Esophagus squamous epithelium (tissue), 5 donors: ENCODE data around the gene PHACTR1. TPM values are rescaled to one million over a fixed set of nuclear protein-coding genes. Genes with fewer than 3 reads are reported as not detected.

ENCODE experiments used
- DNase-seq: peaks from one replicate; lab custom pipeline; 2025; lab: John Stamatoyannopoulos, UW
- H3K27ac ChIP-seq, 4 donors: fragments of 200-600 bp; sonication (generic); one replicate each; pipeline ENCODE4 v1.5.1; 2016 to 2019; ENCODE audit warnings: mild to moderate bottlenecking in 1 of 4
- H3K27me3 ChIP-seq, 4 donors: fragments of 200-600 bp; sonication (generic); 1 replicate in 3 of 4; 2 replicates in 1 of 4; pipeline versions ENCODE4 v1.5.1 to v1.6.0; 2017 to 2021; ENCODE audit warnings: antibody characterized with exemption in 1 of 4
- H3K36me3 ChIP-seq, 3 donors: fragments of 200-600 bp; sonication (generic); one replicate each; pipeline ENCODE4 v1.5.1; 2016 to 2019
- H3K4me1 ChIP-seq, 3 donors: fragments of 200-600 bp; sonication (generic); one replicate each; pipeline ENCODE4 v1.5.1; 2017 to 2019
- H3K4me3 ChIP-seq, 4 donors: fragments of 200-600 bp; sonication (generic); 1 replicate in 3 of 4; 2 replicates in 1 of 4; pipeline ENCODE4 v1.5.1; 2016 to 2019; ENCODE audit warnings: mild to moderate bottlenecking in 2 of 4, moderate library complexity in 1 of 4
- H3K9me3 ChIP-seq, 3 donors: fragments of 200-600 bp; sonication (generic); one replicate each; pipeline ENCODE4 v1.5.1; 2016 to 2019
- CTCF ChIP-seq, 6 experiments: fragments of 450-650 bp in 4 of 6; fragments of 200-600 bp in 2 of 6; sonication (generic) in 2 of 6; IDR thresholded peaks; one replicate each; pipeline ENCODE4 v1.5.1; 2016 to 2019; ENCODE audit warnings: antibody characterized with exemption in 6 of 6, mild to moderate bottlenecking in 4 of 6, moderate library complexity in 4 of 6
- POLR2A ChIP-seq, 4 donors: fragments of 450-650 bp; IDR thresholded peaks; one replicate each; pipeline ENCODE4 v1.6.1; 2017; ENCODE audit warnings: antibody characterized with exemption in 4 of 4, mild to moderate bottlenecking in 4 of 4, moderate library complexity in 3 of 4
- WGBS, 2 donors: methylation state at CpG; one replicate each; pipeline ENCODE4 v1.1.5; 2018; 5-methylcytosine and 5-hydroxymethylcytosine counted together
- intact Hi-C: fragments of 100-400 bp; cut with DNase I; formaldehyde crosslinking; loops from one replicate; pipeline ENCODE4 v1.15.0; 2022
- total RNA-seq, 4 donors: library from RNA; depleted of rRNA; stranded (reverse); fragments of >200 nt; gene quantifications; one replicate each; pipeline ENCODE4 v1.1.0, GENCODE V29; 2016
- donor health status: DM: yes; HTN: yes; CAD: no.

The PHACTR1 gene
- total RNA-seq, 4 donors from 2014 or later: 1.5 to 7.2 (median 4.5) TPM

GRCh38 chr6:13248994-13249393 lies 532.4 kb downstream of the PHACTR1 start:
- no peak for TF ChIP-seq CTCF (IDR thresholded peaks at IDR 0.05)
- TF ChIP-seq POLR2A (IDR thresholded peaks at IDR 0.05): no peak
- Histone ChIP-seq H3K4me3 (no peak overlapping the region), H3K36me3 (no peaks in the 10 kb centered on the region), H3K27ac (no peak overlapping the region), H3K4me1 (no peaks in the 10 kb centered on the region), H3K27me3 (no peaks in the 10 kb centered on the region), H3K9me3 (no peaks in the 10 kb centered on the region)
- 75 to 84% methylated on average over 4 to 8 of the region's 8 CpGs for WGBS, 2 donors
- no peak for DNase-seq
- intact Hi-C loops: no loop called here

GRCh38 chr6:13249817-13250216 lies 533.2 kb downstream of the PHACTR1 start:
- Histone ChIP-seq H3K4me1 (no peaks in the 10 kb centered on the region), H3K36me3 (no peaks in the 10 kb centered on the region), H3K9me3 (no peaks in the 10 kb centered on the region), H3K27ac (no peak overlapping the region), H3K4me3 (no peak overlapping the region), H3K27me3 (no peaks in the 10 kb centered on the region)
- no peak for DNase-seq
- intact Hi-C loops: no loop called here
- no peak for TF ChIP-seq POLR2A (IDR thresholded peaks at IDR 0.05)
- no peak for TF ChIP-seq CTCF (IDR thresholded peaks at IDR 0.05)
- 96 to 100% methylated on average over 1 of the region's 1 CpG for WGBS, 2 donors

- intact Hi-C loops: no loop called here
- no peaks in the 10 kb centered on the region for H3K27me3 ChIP-seq
- no peak overlapping the region for H3K4me3 ChIP-seq
- H3K4me1 ChIP-seq: no peaks in the 10 kb centered on the region
- 72 to 74% methylated on average over 6 of the region's 6 CpGs for WGBS, 2 donors
- TF ChIP-seq CTCF (IDR thresholded peaks at IDR 0.05) (no peak), POLR2A (IDR thresholded peaks at IDR 0.05) (no peak)
- no peak for DNase-seq
- H3K27ac ChIP-seq: no peak overlapping the region
- no peaks in the 10 kb centered on the region for H3K36me3 ChIP-seq
- H3K9me3 ChIP-seq: peaks cover 0 to 1% (median 0%) of the 10 kb centered on the region in 3 donors
These were observed 534.1 kb downstream of the PHACTR1 start for GRCh38 chr6:13250703-13251102.

- no peak for DNase-seq
- TF ChIP-seq CTCF (IDR thresholded peaks at IDR 0.05) (no peak), POLR2A (IDR thresholded peaks at IDR 0.05) (no peak)
- Histone ChIP-seq H3K4me3 (no peak overlapping the region), H3K9me3 (peaks cover 0 to 6% (median 4%) of the 10 kb centered on the region in 3 donors), H3K27me3 (no peaks in the 10 kb centered on the region), H3K36me3 (no peaks in the 10 kb centered on the region), H3K4me1 (no peaks in the 10 kb centered on the region), H3K27ac (no peak overlapping the region)
- WGBS, 2 donors: 76% methylated on average over 4 to 9 of the region's 9 CpGs
- intact Hi-C loops: no loop called here
These were observed 534.7 kb downstream of the PHACTR1 start for GRCh38 chr6:13251242-13251641.

GRCh38 chr6:13252790-13253189 lies 536.2 kb downstream of the PHACTR1 start:
- Histone ChIP-seq H3K9me3 (peaks cover 0 to 6% (median 4%) of the 10 kb centered on the region in 3 donors), H3K4me1 (no peaks in the 10 kb centered on the region), H3K36me3 (no peaks in the 10 kb centered on the region), H3K27me3 (no peaks in the 10 kb centered on the region), H3K4me3 (no peak overlapping the region), H3K27ac (no peak overlapping the region)
- intact Hi-C loops: no loop called here
- TF ChIP-seq CTCF (IDR thresholded peaks at IDR 0.05) (no peak), POLR2A (IDR thresholded peaks at IDR 0.05) (no peak)
- WGBS, 2 donors: 75 to 87% methylated on average over 5 of the region's 5 CpGs
- no peak for DNase-seq
